Adrenal gland (tissue), 5 donors: Measurements from ENCODE around the gene ARID5B.

ENCODE experiments used
- CTCF ChIP-seq, 6 experiments: fragments of 450-650 bp in 4 of 6; fragments of 200-600 bp in 2 of 6; sonication (generic) in 1 of 6; IDR thresholded peaks; 1 replicate in 5 of 6; 2 replicates in 1 of 6; pipeline versions ENCODE4 v1.5.1 to v1.8.0; 2016 to 2021; ENCODE audit warnings: antibody characterized with exemption in 6 of 6, mild to moderate bottlenecking in 2 of 6, moderate library complexity in 1 of 6
- POLR2A ChIP-seq, 2 donors: fragments of 450-650 bp; IDR thresholded peaks; one replicate each; pipeline ENCODE4 v1.6.1; 2017; ENCODE audit warnings: antibody characterized with exemption in 2 of 2, mild to moderate bottlenecking in 2 of 2, moderate library complexity in 1 of 2
- donor health status: DM: no; HTN: no; CAD: no.

GRCh38 chr10:61888744-61889143, 12.8 kb upstream of the ARID5B start:
- no peak for TF ChIP-seq CTCF (IDR thresholded peaks at IDR 0.05)
- TF ChIP-seq POLR2A (IDR thresholded peaks at IDR 0.05), result no peak
